ENCODE measurements around the gene TTC12. TPM values are rescaled to one million over a fixed set of nuclear protein-coding genes. Genes with fewer than 3 reads are reported as not detected.

The TTC12 gene
- total RNA-seq, 2 experiments from 2014 or later, result 17.1 to 21.8 TPM

- Mint-ChIP-seq H3K36me3 (ENCODE audit: low read depth) (no peaks in the 10 kb centered on the region), H3K4me3 (no peak overlapping the region), H3K27ac (no peak overlapping the region), H3K4me1 (no peaks in the 10 kb centered on the region), H3K27me3 (no peaks in the 10 kb centered on the region), H3K9me3 (no peaks in the 10 kb centered on the region)
- CTCF ChIA-PET, result interaction anchor here (0.6 kb wide), 1 partner anchor 1153 kb away, joined by 4 read pairs; no protein-coding TSS in a partner anchor
- POLR2A ChIA-PET, result no interaction called here
- DNase-seq, result no peak
Observed at GRCh38 chr11:113373981-113374560, 59.7 kb downstream of the TTC12 start.

- ChIA-PET POLR2A (no interaction called here), CTCF (interaction anchor here (1.3 kb wide), 1 partner anchor 22 kb away, joined by 4 read pairs; no protein-coding TSS in a partner anchor)
- no peak for DNase-seq
- no peaks in the 10 kb centered on the region for H3K9me3 Mint-ChIP-seq
- no peak overlapping the region for H3K4me3 Mint-ChIP-seq
- H3K4me1 Mint-ChIP-seq, result no peaks in the 10 kb centered on the region
- H3K36me3 Mint-ChIP-seq (ENCODE audit: low read depth), result no peaks in the 10 kb centered on the region
- no peak overlapping the region for H3K27ac Mint-ChIP-seq
- H3K27me3 Mint-ChIP-seq, result no peaks in the 10 kb centered on the region
Observed at GRCh38 chr11:113375402-113375801, 61.0 kb downstream of the TTC12 start.

GRCh38 chr11:113376156-113376555 is 61.8 kb downstream of the TTC12 start:
- Mint-ChIP-seq H3K9me3 (no peaks in the 10 kb centered on the region), H3K4me3 (no peak overlapping the region), H3K27ac (no peak overlapping the region), H3K36me3 (ENCODE audit: low read depth) (no peaks in the 10 kb centered on the region), H3K4me1 (no peaks in the 10 kb centered on the region), H3K27me3 (no peaks in the 10 kb centered on the region)
- ChIA-PET CTCF (interaction anchor here (0.6 to 1.3 kb wide), 3 partner anchors 21 to 586 kb away, joined by 3 to 4 read pairs (median 3); no protein-coding TSS in a partner anchor), POLR2A (no interaction called here)
- DNase-seq, result no peak

GRCh38 chr11:113377681-113378412 is 63.5 kb downstream of the TTC12 start:
- no peaks in the 10 kb centered on the region for H3K27me3 Mint-ChIP-seq
- ChIA-PET POLR2A (no interaction called here), CTCF (no interaction called here)
- DNase-seq, result no peak
- no peaks in the 10 kb centered on the region for H3K4me1 Mint-ChIP-seq
- H3K36me3 Mint-ChIP-seq (ENCODE audit: low read depth), result no peaks in the 10 kb centered on the region
- H3K4me3 Mint-ChIP-seq, result no peak overlapping the region
- no peaks in the 10 kb centered on the region for H3K9me3 Mint-ChIP-seq
- no peak overlapping the region for H3K27ac Mint-ChIP-seq

GRCh38 chr11:113378692-113379091 is 64.3 kb downstream of the TTC12 start:
- CTCF ChIA-PET, result interaction anchor here (1.1 kb wide), 1 partner anchor 11 kb away, joined by 3 read pairs; no protein-coding TSS in a partner anchor
- POLR2A ChIA-PET, result no interaction called here
- H3K27me3 Mint-ChIP-seq, result no peaks in the 10 kb centered on the region
- no peak overlapping the region for H3K27ac Mint-ChIP-seq
- no peaks in the 10 kb centered on the region for H3K36me3 Mint-ChIP-seq (ENCODE audit: low read depth)
- H3K4me1 Mint-ChIP-seq, result no peaks in the 10 kb centered on the region
- H3K4me3 Mint-ChIP-seq, result no peak overlapping the region
- no peaks in the 10 kb centered on the region for H3K9me3 Mint-ChIP-seq
- no peak for DNase-seq

GRCh38 chr11:113382121-113382520 is 67.7 kb downstream of the TTC12 start:
- DNase-seq, result no peak
- ChIA-PET CTCF (interaction anchor here (1.2 kb wide), 1 partner anchor 11 kb away, joined by 3 read pairs; no protein-coding TSS in a partner anchor), POLR2A (no interaction called here)
- H3K9me3 Mint-ChIP-seq, result no peaks in the 10 kb centered on the region
- H3K27ac Mint-ChIP-seq, result no peak overlapping the region
- no peaks in the 10 kb centered on the region for H3K36me3 Mint-ChIP-seq (ENCODE audit: low read depth)
- no peaks in the 10 kb centered on the region for H3K4me1 Mint-ChIP-seq
- peaks cover 2% of the 10 kb centered on the region for H3K27me3 Mint-ChIP-seq
- H3K4me3 Mint-ChIP-seq, result no peak overlapping the region

GRCh38 chr11:113384551-113384950 is 70.2 kb downstream of the TTC12 start:
- ChIA-PET CTCF (no interaction called here), POLR2A (no interaction called here)
- Mint-ChIP-seq H3K36me3 (ENCODE audit: low read depth) (no peaks in the 10 kb centered on the region), H3K9me3 (no peaks in the 10 kb centered on the region), H3K4me3 (no peak overlapping the region), H3K27ac (no peak overlapping the region), H3K4me1 (no peaks in the 10 kb centered on the region), H3K27me3 (peaks cover 2% of the 10 kb centered on the region)
- no peak for DNase-seq

GRCh38 chr11:113385749-113386148 is 71.4 kb downstream of the TTC12 start:
- H3K4me1 Mint-ChIP-seq, result no peaks in the 10 kb centered on the region
- H3K4me3 Mint-ChIP-seq, result no peak overlapping the region
- no peak for DNase-seq
- ChIA-PET CTCF (interaction anchor here (0.8 kb wide), 1 partner anchor 203 kb away, joined by 3 read pairs; no protein-coding TSS in a partner anchor), POLR2A (no interaction called here)
- no peaks in the 10 kb centered on the region for H3K9me3 Mint-ChIP-seq
- no peaks in the 10 kb centered on the region for H3K36me3 Mint-ChIP-seq (ENCODE audit: low read depth)
- peaks cover 2% of the 10 kb centered on the region for H3K27me3 Mint-ChIP-seq
- H3K27ac Mint-ChIP-seq, result no peak overlapping the region

- no peak for DNase-seq
- Mint-ChIP-seq H3K4me3 (no peak overlapping the region), H3K4me1 (no peaks in the 10 kb centered on the region), H3K36me3 (ENCODE audit: low read depth) (no peaks in the 10 kb centered on the region), H3K27ac (no peak overlapping the region), H3K9me3 (no peaks in the 10 kb centered on the region), H3K27me3 (peaks cover 2% of the 10 kb centered on the region)
- ChIA-PET POLR2A (no interaction called here), CTCF (no interaction called here)
Observed at GRCh38 chr11:113386866-113387265, 72.5 kb downstream of the TTC12 start.

GRCh38 chr11:113387605-113388211 is 73.3 kb downstream of the TTC12 start, which contains the start of gene ANKK1:
TSS of gene ANKK1 (plus strand) at chr11:113387779. CDS start at chr11:113387885, 106 bp downstream.
- no peak for DNase-seq
- H3K9me3 Mint-ChIP-seq, result no peaks in the 10 kb centered on the region
- ChIA-PET CTCF (no interaction called here), POLR2A (no interaction called here)
- H3K4me3 Mint-ChIP-seq, result no peak within 1 kb of the TSS
- H3K27ac Mint-ChIP-seq, result no peak within 1 kb of the TSS
- peaks cover 2% of the 10 kb centered on the region for H3K27me3 Mint-ChIP-seq
- no peaks in the 10 kb centered on the region for H3K36me3 Mint-ChIP-seq (ENCODE audit: low read depth)
- no peaks in the 10 kb centered on the region for H3K4me1 Mint-ChIP-seq

- Mint-ChIP-seq H3K27ac (no peak overlapping the region), H3K4me3 (no peak overlapping the region), H3K9me3 (no peaks in the 10 kb centered on the region), H3K4me1 (no peaks in the 10 kb centered on the region), H3K27me3 (peaks cover 2% of the 10 kb centered on the region), H3K36me3 (ENCODE audit: low read depth) (no peaks in the 10 kb centered on the region)
- no peak for DNase-seq
- POLR2A ChIA-PET, result no interaction called here
- CTCF ChIA-PET, result no interaction called here
Observed at GRCh38 chr11:113389272-113389671, 74.9 kb downstream of the TTC12 start.

- DNase-seq, result no peak
- Mint-ChIP-seq H3K27me3 (no peaks in the 10 kb centered on the region), H3K36me3 (ENCODE audit: low read depth) (no peaks in the 10 kb centered on the region), H3K4me1 (no peaks in the 10 kb centered on the region), H3K9me3 (no peaks in the 10 kb centered on the region), H3K4me3 (no peak overlapping the region), H3K27ac (no peak overlapping the region)
- ChIA-PET CTCF (interaction anchor here (1.2 kb wide), 1 partner anchor 11 kb away, joined by 3 read pairs; no protein-coding TSS in a partner anchor), POLR2A (no interaction called here)
Observed at GRCh38 chr11:113392236-113392921, 78.0 kb downstream of the TTC12 start.

GRCh38 chr11:113393501-113393985 is 79.2 kb downstream of the TTC12 start:
- DNase-seq, result no peak
- no peak overlapping the region for H3K27ac Mint-ChIP-seq
- H3K27me3 Mint-ChIP-seq, result no peaks in the 10 kb centered on the region
- no peaks in the 10 kb centered on the region for H3K9me3 Mint-ChIP-seq
- H3K36me3 Mint-ChIP-seq (ENCODE audit: low read depth), result no peaks in the 10 kb centered on the region
- ChIA-PET POLR2A (no interaction called here), CTCF (interaction anchor here (1.2 kb wide), 1 partner anchor 12 kb away, joined by 3 read pairs; no protein-coding TSS in a partner anchor)
- H3K4me3 Mint-ChIP-seq, result no peak overlapping the region
- no peaks in the 10 kb centered on the region for H3K4me1 Mint-ChIP-seq

All from activated CD4-positive, alpha-beta T cell treated with anti-CD3 and anti-CD28 coated beads, Interleukin-2, amount 10 ng/mL, durations not matched to agents 7 days and 5 days (primary cell).